ENCODE data around the gene KRTAP10-2. TPM values are rescaled to one million over a fixed set of nuclear protein-coding genes. Genes with fewer than 3 reads are reported as not detected.

The KRTAP10-2 gene
- polyA plus RNA-seq, 3 donors: 0.22 TPM; not detected in 2

DNA sequence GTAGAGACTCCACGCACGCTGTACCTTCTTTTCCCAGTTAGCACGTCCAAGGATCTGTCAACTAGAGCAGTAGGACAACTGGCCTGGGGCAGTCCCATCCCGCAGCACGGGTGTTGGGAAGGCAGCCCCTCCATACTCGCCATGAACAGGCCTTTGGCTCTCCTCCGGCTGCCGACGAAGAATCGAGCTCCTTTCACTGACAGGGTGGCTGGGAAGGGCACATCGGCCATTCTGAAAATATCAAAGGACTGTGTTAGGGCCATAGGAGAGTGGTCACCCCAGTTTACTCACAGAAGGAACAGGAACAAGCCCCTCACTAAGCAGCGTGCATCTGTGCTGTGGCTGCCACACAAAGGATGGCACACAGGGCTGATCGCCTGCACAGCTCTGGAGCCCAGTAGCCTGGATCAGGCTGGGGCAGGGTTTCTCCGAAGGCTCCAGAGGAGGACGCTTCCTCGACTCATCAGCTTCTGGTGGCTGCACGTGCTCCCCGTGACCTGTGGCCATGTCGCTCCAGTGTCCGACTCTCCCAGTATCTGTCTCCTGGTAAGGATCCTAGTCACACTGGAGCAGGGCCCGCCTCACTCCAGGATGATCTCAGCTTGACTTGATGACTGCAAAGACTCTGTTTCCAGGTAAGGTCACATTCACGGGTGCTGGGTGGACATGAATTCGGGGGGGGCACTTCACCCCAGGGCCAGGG is 20.3 kb downstream of the KRTAP10-2 start:
- WGBS, 3 donors: 76 to 90% (median 88%) methylated on average over 23 of the region's 23 CpGs

DNA sequence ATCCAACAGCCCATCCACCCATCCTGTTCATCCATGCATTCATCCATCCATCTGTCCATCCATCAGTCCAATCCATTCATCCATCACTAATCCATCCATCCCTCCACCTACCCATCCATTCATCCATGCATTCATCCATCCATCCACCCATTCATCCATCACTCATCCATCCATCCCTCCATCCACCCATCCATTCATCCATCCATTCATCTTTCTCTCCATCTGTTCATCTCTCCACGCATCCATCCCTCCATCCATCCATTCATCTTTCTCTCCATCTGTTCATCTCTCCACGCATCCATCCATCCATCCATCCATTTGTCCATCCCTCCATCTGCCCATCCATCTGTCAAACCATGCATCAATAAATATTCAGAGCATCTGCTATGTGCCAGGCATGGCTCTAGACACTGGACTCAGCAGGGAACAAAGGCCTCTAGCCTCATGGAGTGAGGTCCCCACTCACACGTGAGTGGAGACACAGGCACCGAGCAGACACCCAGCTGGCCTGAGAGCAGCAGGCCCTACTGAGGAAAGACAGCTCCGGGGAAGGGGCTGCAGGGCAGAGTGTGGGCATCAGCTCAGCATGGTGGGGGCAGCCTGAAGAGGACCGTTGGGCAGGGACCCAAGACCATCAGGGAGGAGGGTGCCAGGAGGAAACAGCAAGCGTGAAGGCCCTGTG is 20.9 kb downstream of the KRTAP10-2 start:
- WGBS, 3 donors: 75 to 91% (median 87%) methylated on average over 7 of the region's 7 CpGs
- no peak overlapping the region for H3K27ac ChIP-seq (ENCODE audit: low read depth, low read length)

More for the DNA sequence above, 20.3 kb downstream of the KRTAP10-2 start:
- no peak overlapping the region for H3K27ac ChIP-seq (ENCODE audit: low read depth, low read length)

DNA sequence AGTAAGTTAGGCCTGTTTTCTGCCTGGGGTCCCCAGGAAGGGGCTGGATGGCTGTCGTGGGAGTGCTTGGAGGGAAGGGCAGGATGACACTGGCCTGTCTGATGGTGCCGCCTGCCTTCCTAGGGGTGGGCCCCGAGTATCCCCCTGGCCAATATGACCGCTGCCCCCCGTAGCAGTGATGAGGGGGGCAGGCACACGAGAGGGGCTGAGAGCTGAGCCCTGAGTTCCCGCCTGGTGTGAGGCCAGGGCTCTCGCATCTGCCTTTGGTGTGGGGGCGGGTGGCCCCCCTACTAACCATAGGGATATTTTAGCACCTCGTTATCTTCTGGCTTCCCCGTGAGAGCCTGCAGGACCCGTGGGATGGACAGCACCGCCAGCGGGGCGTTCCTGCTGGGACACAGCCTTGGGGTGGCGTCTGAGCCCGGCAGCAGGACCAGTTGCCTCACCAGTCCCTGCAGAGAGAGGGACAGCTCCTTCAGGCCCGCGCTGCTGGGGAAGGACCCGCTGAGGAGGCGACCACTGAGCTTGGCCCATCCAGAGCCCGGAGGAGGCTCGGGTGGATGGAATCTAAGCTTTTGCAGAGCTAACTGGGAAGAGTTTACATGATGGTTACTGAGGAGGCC is 21.7 kb downstream of the KRTAP10-2 start:
- H3K27ac ChIP-seq (ENCODE audit: low read depth, low read length): no peak overlapping the region
- WGBS, 3 donors: 64 to 77% (median 75%) methylated on average over 23 of the region's 23 CpGs

GRCh38 chr21:44529011-44529421 is 22.3 kb downstream of the KRTAP10-2 start:
- WGBS, 3 donors: 85 to 90% (median 90%) methylated on average over 17 of the region's 17 CpGs

DNA sequence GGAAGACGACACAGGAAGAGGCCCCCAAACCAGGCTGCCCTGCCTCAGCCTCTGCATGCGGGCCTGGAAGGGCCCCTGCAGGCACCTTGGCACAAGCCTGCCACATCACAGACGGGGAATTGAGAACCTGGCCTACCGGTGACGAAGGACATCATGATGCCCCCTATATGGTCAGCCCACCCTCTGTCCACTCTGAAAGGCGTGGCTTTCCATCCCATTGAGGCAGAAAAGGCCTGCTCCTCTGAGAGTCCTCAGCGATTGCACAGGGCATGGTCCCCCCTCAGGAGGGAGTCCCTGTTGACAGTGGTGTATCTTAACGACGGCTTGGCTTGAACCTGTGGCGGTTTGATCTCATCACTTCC is 22.7 kb downstream of the KRTAP10-2 start:
- WGBS, 3 donors: 78 to 89% (median 84%) methylated on average over 10 of the region's 10 CpGs
- H3K27ac ChIP-seq (ENCODE audit: low read depth, low read length): no peak overlapping the region

More at GRCh38 chr21:44529011-44529421, 22.3 kb downstream of the KRTAP10-2 start:
- H3K27ac ChIP-seq (ENCODE audit: low read depth, low read length): no peak overlapping the region

DNA sequence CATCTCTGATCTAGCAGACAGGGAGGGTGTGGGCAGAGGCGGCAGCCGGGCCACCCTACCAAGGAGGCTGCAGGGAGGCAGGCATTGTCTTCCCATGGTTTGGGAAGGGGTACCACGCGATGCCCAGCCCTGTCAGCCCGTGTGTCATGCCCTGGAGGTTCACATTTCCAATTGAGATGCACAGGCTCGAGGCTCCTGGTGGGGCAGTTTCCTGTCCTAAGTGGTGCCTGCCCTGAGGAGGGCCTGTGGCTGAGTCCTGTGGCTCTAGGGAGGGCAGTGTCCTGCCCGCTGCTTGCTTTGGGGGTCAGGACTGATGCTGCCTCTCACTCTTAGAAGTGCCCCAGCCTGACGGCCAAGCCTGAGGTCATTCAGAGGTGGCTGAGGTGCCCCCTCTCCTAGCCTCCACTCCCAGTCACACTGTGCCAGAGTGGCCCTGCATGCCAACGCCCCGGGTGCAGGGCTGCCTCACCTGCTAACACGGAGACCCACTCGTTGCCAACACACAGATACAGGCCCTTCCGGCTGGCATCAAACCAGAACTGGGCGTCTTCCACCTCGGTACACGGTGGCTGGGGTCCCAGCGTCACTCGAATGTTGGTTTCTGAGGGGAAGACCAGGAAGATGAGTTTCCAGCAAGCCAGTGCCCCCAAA is 23.2 kb downstream of the KRTAP10-2 start:
- 78 to 87% (median 83%) methylated on average over 18 of the region's 18 CpGs for WGBS, 3 donors
- H3K27ac ChIP-seq (ENCODE audit: low read depth, low read length): no peak overlapping the region

GRCh38 chr21:44527156-44527982 is 23.9 kb downstream of the KRTAP10-2 start:
- H3K27ac ChIP-seq (ENCODE audit: low read depth, low read length): no peak overlapping the region
- 82 to 90% (median 88%) methylated on average over 37 of the region's 37 CpGs for WGBS, 3 donors

DNA sequence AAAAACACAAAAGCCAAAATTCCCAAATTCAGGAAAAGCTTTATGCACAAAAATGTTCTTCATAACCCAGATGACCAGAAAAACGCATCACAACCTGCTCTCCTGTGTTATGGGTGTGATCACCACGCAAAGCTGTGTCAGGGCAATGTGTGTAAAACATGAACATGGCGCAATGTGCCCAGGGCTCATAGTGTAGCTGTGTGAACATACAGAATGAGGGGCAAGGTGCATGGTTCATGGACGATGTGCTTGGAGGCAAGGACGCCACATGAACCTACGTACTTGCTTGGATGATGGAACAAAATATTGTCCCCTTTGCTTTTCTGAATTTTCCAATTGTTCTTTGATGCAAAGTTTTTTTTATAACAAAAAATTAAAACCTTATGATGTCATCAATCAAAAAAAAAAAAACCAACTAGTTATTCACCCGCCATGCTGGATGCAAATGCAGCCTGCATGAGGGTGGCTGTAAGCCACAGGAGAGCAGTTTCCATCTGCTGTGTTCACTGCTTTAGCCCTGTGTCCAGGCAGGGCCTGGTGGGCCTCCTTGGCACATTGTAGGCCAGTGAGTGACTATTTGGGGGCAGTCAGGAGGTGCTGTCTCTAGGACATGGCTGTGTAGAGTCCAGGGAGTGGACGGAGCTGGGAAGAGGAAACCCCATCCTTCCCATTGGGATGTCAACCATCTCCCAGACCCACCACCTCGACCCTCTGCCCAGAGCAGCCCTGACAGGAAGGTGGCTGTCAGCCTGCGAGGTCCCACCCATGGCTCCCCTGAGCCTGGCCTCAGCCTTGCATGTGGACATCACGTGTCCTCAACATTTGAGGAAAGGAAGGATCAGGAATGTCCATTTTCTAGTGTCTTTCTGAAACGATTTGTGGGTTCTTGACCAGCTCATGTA is 25.0 kb downstream of the KRTAP10-2 start:
- 80 to 86% (median 85%) methylated on average over 12 of the region's 12 CpGs for WGBS, 3 donors

GRCh38 chr21:44525391-44526095 is 25.8 kb downstream of the KRTAP10-2 start:
- no peak overlapping the region for H3K27ac ChIP-seq (ENCODE audit: low read depth, low read length)
- WGBS, 3 donors: 82 to 87% (median 85%) methylated on average over 20 of the region's 20 CpGs

More for the DNA sequence above, 25.0 kb downstream of the KRTAP10-2 start:
- no peak overlapping the region for H3K27ac ChIP-seq (ENCODE audit: low read depth, low read length)

- H3K27ac ChIP-seq (ENCODE audit: low read depth, low read length): no peak overlapping the region
- 54 to 82% (median 77%) methylated on average over 2 of the region's 2 CpGs for WGBS, 3 donors
Measured at GRCh38 chr21:44524414-44525371, 26.6 kb downstream of the KRTAP10-2 start.

GRCh38 chr21:44523567-44524413 is 27.5 kb downstream of the KRTAP10-2 start:
- H3K27ac ChIP-seq (ENCODE audit: low read depth, low read length): no peak overlapping the region
- WGBS, 3 donors: 35 to 86% (median 85%) methylated on average over 1 of the region's 1 CpG

DNA sequence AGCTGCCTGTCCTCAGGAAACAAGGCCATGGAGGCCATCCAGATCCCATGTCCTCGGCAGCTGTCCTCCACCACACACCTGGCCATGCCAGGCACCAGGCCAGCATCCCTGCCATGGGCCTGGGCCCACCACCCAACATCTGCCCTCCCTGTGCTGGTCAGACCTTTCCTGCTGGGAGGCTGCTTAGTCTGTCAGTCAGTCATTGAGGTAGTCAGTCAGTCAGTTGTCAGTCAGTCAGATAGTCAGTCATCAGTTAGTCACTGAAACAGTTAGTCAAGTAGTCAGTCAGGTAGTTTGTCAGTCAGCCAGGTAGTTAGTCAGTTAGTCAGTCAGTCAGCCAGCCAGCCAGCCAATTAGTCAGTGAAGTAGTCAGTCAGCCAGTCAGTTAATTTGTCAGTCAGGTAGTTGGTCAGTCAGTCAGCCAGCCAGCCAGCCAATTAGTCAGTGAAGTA is 28.5 kb downstream of the KRTAP10-2 start:
- 50 to 83% (median 73%) methylated on average over 1 of the region's 1 CpG for WGBS, 3 donors

DNA sequence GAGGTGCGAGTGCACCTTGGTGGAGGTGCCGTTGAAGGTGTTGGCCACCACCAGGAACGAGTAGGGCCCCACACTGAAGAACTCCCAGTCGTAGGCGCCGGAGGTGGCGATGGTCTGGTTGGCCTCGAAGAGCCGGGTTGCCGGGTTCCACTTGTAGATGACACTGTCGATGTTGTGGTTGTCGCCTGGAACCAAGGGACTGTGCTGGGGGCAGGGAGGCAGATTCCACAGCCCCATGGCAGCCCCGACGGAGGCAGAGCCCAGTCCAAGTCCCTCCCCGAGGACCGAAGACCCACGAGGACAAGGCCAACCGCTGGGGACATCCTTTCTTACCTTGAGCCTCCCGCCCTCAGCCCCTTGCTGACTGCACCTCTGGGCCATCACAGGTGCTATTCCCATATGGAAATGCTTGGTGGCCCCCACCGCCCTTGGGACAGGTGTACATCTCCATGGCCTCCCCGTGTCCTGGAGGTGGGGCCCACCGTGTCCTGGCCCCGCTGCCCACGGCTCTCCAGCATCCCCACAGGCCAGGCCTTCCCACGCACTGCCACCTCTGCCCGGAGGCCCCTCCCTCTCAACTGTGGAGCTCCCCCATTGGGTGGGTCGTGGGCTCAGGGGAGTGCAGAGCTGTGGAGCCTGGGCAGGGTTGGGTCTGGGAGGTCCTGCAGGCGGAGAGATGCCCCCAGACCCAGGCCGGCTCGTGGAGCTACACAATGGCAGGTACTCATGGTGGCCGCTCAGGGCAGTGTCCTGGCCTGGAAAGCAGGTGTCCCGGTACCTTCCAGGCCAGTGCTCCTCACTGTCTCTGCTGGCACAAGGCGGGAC is 29.2 kb downstream of the KRTAP10-2 start:
- 83 to 90% (median 89%) methylated on average over 31 to 33 of the region's 33 CpGs for WGBS, 3 donors
- no peak overlapping the region for H3K27ac ChIP-seq (ENCODE audit: low read depth, low read length)

More for the DNA sequence above, 28.5 kb downstream of the KRTAP10-2 start:
- no peak overlapping the region for H3K27ac ChIP-seq (ENCODE audit: low read depth, low read length)
